HCT116 (cell line): Measurements from ENCODE around the gene GABRR2. TPM values are rescaled to one million over a fixed set of nuclear protein-coding genes. Genes with fewer than 3 reads are reported as not detected.

Source experiments
- ATAC-seq: fragments of 200-7000 bp; cut with Tn5 transposase; 2 replicates; pipeline ENCODE4 v1.9.1; 2020; ENCODE audit warnings: mild to moderate bottlenecking, moderate library complexity
- BruUV-seq: library from RNA; stranded (reverse); fragments of 400-500 nt; replicated peaks from 2 replicates; lab custom pipeline; 2021; lab: Mats Ljungman, UMichigan
- CTCF ChIA-PET: fragments of 300-600 bp; sonication (Branson Sonifier 250); formaldehyde crosslinking; loops from one replicate; lab custom pipeline; 2021; ENCODE audit warnings: antibody characterized with exemption; lab: Charles Lee
- POLR2A ChIA-PET: fragments of 300-600, 350-600 bp; sonication (Branson Sonifier 250); formaldehyde crosslinking; loops from one replicate; lab custom pipeline; 2021; ENCODE audit warnings: antibody characterized with exemption; lab: Charles Lee
- RAD21 ChIA-PET, 2 experiments: fragments of 300-600 bp; sonication (Branson Sonifier 250); formaldehyde crosslinking; loops; one replicate each; lab custom pipeline; 2023; ENCODE audit warnings: low total read pairs in 2 of 2; ENCODE audit not compliant: uncharacterized antibody in 2 of 2, unreplicated experiment in 2 of 2, low non-redundant PET in 1 of 2; lab: Charles Lee
- DNase-seq: peaks from one replicate; pipeline ENCODE4 v3.0.0-alpha.2; 2010; ENCODE audit warnings: low read depth, low spot score
- H2AFZ ChIP-seq: fragments of 200-600 bp; shearing (Covaris generic), sonication (generic); 2 replicates; pipeline ENCODE4 v1.6.1; 2017; ENCODE audit warnings: low read depth, mixed run types, mixed read lengths, antibody characterized with exemption, low read length; ENCODE audit not compliant: poor library complexity, severe bottlenecking
- H3K27ac ChIP-seq: 2 replicates; pipeline ENCODE4 v1.5.1; 2012; ENCODE audit warnings: low read depth, low read length
- H3K27me3 ChIP-seq: fragments of 200-600 bp; sonication (generic); 2 replicates; pipeline ENCODE4 v1.6.1; 2016; ENCODE audit warnings: mixed run types, low read length, mixed read lengths; ENCODE audit not compliant: insufficient read depth
- H3K36me3 ChIP-seq, 2 experiments: fragments of 200-500 bp in 1 of 2; fragments of 200-600 bp in 1 of 2; sonication (Bioruptor generic) in 1 of 2; sonication (generic) in 1 of 2; 2 replicates each; pipeline versions ENCODE4 v1.5.1 to v1.6.1; 2014 to 2016; ENCODE audit warnings: low read length in 2 of 2, inconsistent platforms in 1 of 2, mixed read lengths in 1 of 2, mixed run types in 1 of 2; ENCODE audit not compliant: insufficient read depth in 2 of 2, control insufficient read depth in 1 of 2
- H3K4me1 ChIP-seq, 2 experiments: fragments of 200-600 bp in 1 of 2; sonication (generic) in 1 of 2; 2 replicates each; pipeline versions ENCODE4 v1.5.1 to v1.6.1; 2012 to 2017; ENCODE audit warnings: low read length in 2 of 2, inconsistent platforms in 1 of 2, mild to moderate bottlenecking in 1 of 2, mixed read lengths in 1 of 2, mixed run types in 1 of 2, moderate library complexity in 1 of 2; ENCODE audit not compliant: insufficient read depth in 2 of 2, control insufficient read depth in 1 of 2
- H3K4me2 ChIP-seq: fragments of 200-600 bp; sonication (generic); 2 replicates; pipeline ENCODE4 v1.6.1; 2017; ENCODE audit warnings: mixed run types, low read length, mixed read lengths
- H3K4me3 ChIP-seq, 2 experiments: fragments of 200-600 bp in 1 of 2; sonication (generic) in 1 of 2; replicated peaks in 1 of 2; 2 replicates each; pipeline ENCODE4 v1.5.1; 2011 to 2016; ENCODE audit warnings: low read length in 2 of 2, control low read depth in 1 of 2, low read depth in 1 of 2, mild to moderate bottlenecking in 1 of 2, mixed read lengths in 1 of 2, mixed run types in 1 of 2
- H3K79me2 ChIP-seq: fragments of 200-600 bp; sonication (generic); 2 replicates; pipeline ENCODE4 v1.6.1; 2017; ENCODE audit warnings: mild to moderate bottlenecking, mixed run types, low read length, moderate library complexity, mixed read lengths; ENCODE audit not compliant: insufficient read depth
- H3K9ac ChIP-seq: fragments of 200-600 bp; sonication (generic); 2 replicates; pipeline ENCODE4 v1.6.1; 2016; ENCODE audit warnings: low read length, mixed read lengths
- H3K9me2 ChIP-seq: fragments of 200-600 bp; sonication (generic), shearing (Covaris generic); 2 replicates; pipeline ENCODE4 v1.6.1; 2017; ENCODE audit warnings: mixed run types, mild to moderate bottlenecking, moderate library complexity; ENCODE audit not compliant: insufficient read depth
- H3K9me3 ChIP-seq, 2 experiments: fragments of 200-500 bp in 1 of 2; fragments of 200-600 bp in 1 of 2; sonication (Bioruptor generic) in 1 of 2; sonication (generic) in 1 of 2; 2 replicates each; pipeline ENCODE4 v1.6.1; 2014 to 2017; ENCODE audit warnings: low read length in 2 of 2, mixed read lengths in 2 of 2, inconsistent platforms in 1 of 2, low read depth in 1 of 2, mild to moderate bottlenecking in 1 of 2, mixed run types in 1 of 2, moderate library complexity in 1 of 2; ENCODE audit not compliant: control insufficient read depth in 1 of 2, insufficient read depth in 1 of 2
- H4K20me1 ChIP-seq: fragments of 200-600 bp; sonication (generic), shearing (Covaris generic); 2 replicates; pipeline ENCODE4 v1.6.1; 2017; ENCODE audit warnings: mixed run types, mild to moderate bottlenecking, moderate library complexity; ENCODE audit not compliant: insufficient read depth
- CEBPB ChIP-seq: IDR thresholded peaks from 2 replicates; pipeline ENCODE4 v1.6.1; 2012; ENCODE audit warnings: low read depth
- ELF1 ChIP-seq: IDR thresholded peaks from 2 replicates; pipeline ENCODE4 v1.6.1; 2012; ENCODE audit warnings: low read depth, borderline replicate concordance
- EZH2phosphoT487 ChIP-seq: fragments of 200-600 bp; IDR thresholded peaks from 2 replicates; pipeline ENCODE4 v1.6.1; 2018; ENCODE audit warnings: antibody characterized with exemption, borderline replicate concordance
- FOSL1 ChIP-seq: IDR thresholded peaks from 2 replicates; pipeline ENCODE4 v1.6.1; 2012; ENCODE audit warnings: low read depth
- POLR2A ChIP-seq: IDR thresholded peaks from 2 replicates; pipeline ENCODE4 v1.7.0; 2011; ENCODE audit warnings: borderline replicate concordance; ENCODE audit not compliant: insufficient read depth, insufficient read length; ENCODE audit errors: extremely low read depth
- POLR2AphosphoS5 ChIP-seq: IDR thresholded peaks from 2 replicates; pipeline ENCODE4 v1.6.1; 2011; ENCODE audit warnings: mild to moderate bottlenecking, low read depth, low read length, moderate library complexity
- RAD21 ChIP-seq: IDR thresholded peaks from 2 replicates; pipeline ENCODE4 v1.6.1; 2012; ENCODE audit warnings: low read depth, mild to moderate bottlenecking
- SP1 ChIP-seq: IDR thresholded peaks from 2 replicates; pipeline ENCODE4 v1.6.1; 2012; ENCODE audit warnings: low read depth
- YY1 ChIP-seq: IDR thresholded peaks from 2 replicates; pipeline ENCODE4 v1.6.1; 2011; ENCODE audit warnings: low read length, low read depth, moderate library complexity, mild to moderate bottlenecking; ENCODE audit not compliant: insufficient replicate concordance; ENCODE audit errors: extremely low read depth
- ZFX ChIP-seq: fragments of 450-650 bp; IDR thresholded peaks from 2 replicates; pipeline ENCODE4 v1.6.1; 2017
- ZNF274 ChIP-seq: fragments of 200-500 bp; sonication (Bioruptor generic); IDR thresholded peaks from 2 replicates; pipeline ENCODE4 v1.6.1; 2014; ENCODE audit warnings: mild to moderate bottlenecking, low read depth, low read length, inconsistent platforms
- intact Hi-C: fragments of 100-400 bp; cut with micrococcal nuclease; formaldehyde crosslinking; loops from 2 replicates; pipeline ENCODE4 v1.10.0; 2022
- total RNA-seq: library from RNA; stranded (reverse); gene quantifications from one replicate; pipeline ENCODE4 v1.2.1, GENCODE V29; 2021; ENCODE audit not compliant: unreplicated experiment
- TF ChIP-seq, protein P1 (sequence below), 3 experiments: fragments of 200-600 bp in 1 of 3; sonication (generic) in 1 of 3; IDR thresholded peaks in 2 of 3; conservative IDR thresholded peaks in 1 of 3; 2 replicates each; pipeline ENCODE4 v1.5.1; 2012 to 2017; ENCODE audit warnings: low read depth in 2 of 3, low read length in 2 of 3, antibody characterized with exemption in 1 of 3, borderline replicate concordance in 1 of 3, control low read depth in 1 of 3, mild to moderate bottlenecking in 1 of 3, mixed read lengths in 1 of 3, mixed run types in 1 of 3, moderate library complexity in 1 of 3; ENCODE audit not compliant: insufficient read depth in 1 of 3
- TF ChIP-seq, protein P2 (sequence below): IDR thresholded peaks from 2 replicates; pipeline ENCODE4 v1.6.1; 2011; ENCODE audit warnings: mild to moderate bottlenecking, low read length, moderate library complexity; ENCODE audit not compliant: insufficient replicate concordance; ENCODE audit errors: extremely low read depth
- TF ChIP-seq, protein P3 (sequence below): IDR thresholded peaks from 2 replicates; pipeline ENCODE4 v1.6.1; 2012
- TF ChIP-seq, protein P4 (sequence below): IDR thresholded peaks from 2 replicates; pipeline ENCODE4 v1.6.1; 2012; ENCODE audit warnings: low read depth
- TF ChIP-seq, protein P5 (sequence below): IDR thresholded peaks from 2 replicates; pipeline ENCODE4 v1.6.1; 2012

Gene GABRR2
- total RNA-seq, 1 experiment from 2014 or later, result 0.57 TPM

DNA sequence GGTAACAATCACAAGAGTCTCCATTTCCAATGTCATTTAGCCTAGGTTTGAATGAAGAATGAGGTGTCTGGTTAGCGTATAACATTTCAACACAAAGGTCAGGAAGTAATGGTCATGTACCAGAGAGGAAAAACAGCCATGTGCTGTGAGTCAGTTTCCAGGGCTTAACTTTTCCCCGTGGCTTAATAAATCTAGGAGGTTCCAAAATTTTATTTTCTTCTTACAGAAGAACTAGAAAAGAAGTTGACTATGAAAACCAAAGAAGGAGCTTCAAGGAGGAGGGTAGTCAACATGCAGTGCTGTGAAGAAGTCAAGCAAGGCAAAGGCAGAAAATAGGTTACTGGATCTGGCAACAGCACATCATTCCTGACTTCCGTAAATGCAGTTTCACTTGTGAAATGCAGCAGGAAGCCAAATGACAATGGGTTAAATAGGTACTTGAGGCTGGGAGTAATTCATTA lies 8.4 kb upstream of the GABRR2 start:
- no peaks in the 10 kb centered on the region for H3K27me3 ChIP-seq
- intact Hi-C loops, result no loop called here
- no peak overlapping the region for H3K4me3 ChIP-seq
- no peaks in the 10 kb centered on the region for H3K79me2 ChIP-seq
- H2AFZ ChIP-seq, result no peak overlapping the region
- H3K4me1 ChIP-seq, result no peaks in the 10 kb centered on the region
- no peak overlapping the region for H3K9ac ChIP-seq
- no peaks in the 10 kb centered on the region for H3K36me3 ChIP-seq
- RAD21 ChIA-PET, result no interaction called here
- no peak overlapping the region for H3K4me2 ChIP-seq
- no peaks in the 10 kb centered on the region for H3K9me3 ChIP-seq
- ATAC-seq (no peak), DNase-seq (no peak)
- 0 out of 2 replicates have a peak, but pooled peaks cover 3% of the 10 kb centered on the region for H3K9me2 ChIP-seq
- POLR2A ChIA-PET, result no interaction called here
- TF ChIP-seq RAD21 (no peak), ELF1 (no peak), EZH2phosphoT487 (no peak), POLR2AphosphoS5 (no peak), FOSL1 (no peak), ZFX (no peak), ZNF274 (no peak), SP1 (no peak), YY1 (no peak), CEBPB (no peak), POLR2A (no peak)
- TF ChIP-seq, protein P1, sequence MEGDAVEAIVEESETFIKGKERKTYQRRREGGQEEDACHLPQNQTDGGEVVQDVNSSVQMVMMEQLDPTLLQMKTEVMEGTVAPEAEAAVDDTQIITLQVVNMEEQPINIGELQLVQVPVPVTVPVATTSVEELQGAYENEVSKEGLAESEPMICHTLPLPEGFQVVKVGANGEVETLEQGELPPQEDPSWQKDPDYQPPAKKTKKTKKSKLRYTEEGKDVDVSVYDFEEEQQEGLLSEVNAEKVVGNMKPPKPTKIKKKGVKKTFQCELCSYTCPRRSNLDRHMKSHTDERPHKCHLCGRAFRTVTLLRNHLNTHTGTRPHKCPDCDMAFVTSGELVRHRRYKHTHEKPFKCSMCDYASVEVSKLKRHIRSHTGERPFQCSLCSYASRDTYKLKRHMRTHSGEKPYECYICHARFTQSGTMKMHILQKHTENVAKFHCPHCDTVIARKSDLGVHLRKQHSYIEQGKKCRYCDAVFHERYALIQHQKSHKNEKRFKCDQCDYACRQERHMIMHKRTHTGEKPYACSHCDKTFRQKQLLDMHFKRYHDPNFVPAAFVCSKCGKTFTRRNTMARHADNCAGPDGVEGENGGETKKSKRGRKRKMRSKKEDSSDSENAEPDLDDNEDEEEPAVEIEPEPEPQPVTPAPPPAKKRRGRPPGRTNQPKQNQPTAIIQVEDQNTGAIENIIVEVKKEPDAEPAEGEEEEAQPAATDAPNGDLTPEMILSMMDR (IDR thresholded peaks at IDR 0.05 in 2 of 3, conservative IDR thresholded peaks at IDR 0.05 in 1 of 3; ENCODE audit: borderline replicate concordance in 1 of 3, insufficient read depth in 1 of 3, low read depth in 2 of 3, low read length in 2 of 3), result no peak
- TF ChIP-seq, protein P2, sequence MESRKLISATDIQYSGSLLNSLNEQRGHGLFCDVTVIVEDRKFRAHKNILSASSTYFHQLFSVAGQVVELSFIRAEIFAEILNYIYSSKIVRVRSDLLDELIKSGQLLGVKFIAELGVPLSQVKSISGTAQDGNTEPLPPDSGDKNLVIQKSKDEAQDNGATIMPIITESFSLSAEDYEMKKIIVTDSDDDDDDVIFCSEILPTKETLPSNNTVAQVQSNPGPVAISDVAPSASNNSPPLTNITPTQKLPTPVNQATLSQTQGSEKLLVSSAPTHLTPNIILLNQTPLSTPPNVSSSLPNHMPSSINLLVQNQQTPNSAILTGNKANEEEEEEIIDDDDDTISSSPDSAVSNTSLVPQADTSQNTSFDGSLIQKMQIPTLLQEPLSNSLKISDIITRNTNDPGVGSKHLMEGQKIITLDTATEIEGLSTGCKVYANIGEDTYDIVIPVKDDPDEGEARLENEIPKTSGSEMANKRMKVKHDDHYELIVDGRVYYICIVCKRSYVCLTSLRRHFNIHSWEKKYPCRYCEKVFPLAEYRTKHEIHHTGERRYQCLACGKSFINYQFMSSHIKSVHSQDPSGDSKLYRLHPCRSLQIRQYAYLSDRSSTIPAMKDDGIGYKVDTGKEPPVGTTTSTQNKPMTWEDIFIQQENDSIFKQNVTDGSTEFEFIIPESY, result no peak
- TF ChIP-seq, protein P3, sequence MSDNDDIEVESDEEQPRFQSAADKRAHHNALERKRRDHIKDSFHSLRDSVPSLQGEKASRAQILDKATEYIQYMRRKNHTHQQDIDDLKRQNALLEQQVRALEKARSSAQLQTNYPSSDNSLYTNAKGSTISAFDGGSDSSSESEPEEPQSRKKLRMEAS, result no peak
- TF ChIP-seq, protein P4, sequence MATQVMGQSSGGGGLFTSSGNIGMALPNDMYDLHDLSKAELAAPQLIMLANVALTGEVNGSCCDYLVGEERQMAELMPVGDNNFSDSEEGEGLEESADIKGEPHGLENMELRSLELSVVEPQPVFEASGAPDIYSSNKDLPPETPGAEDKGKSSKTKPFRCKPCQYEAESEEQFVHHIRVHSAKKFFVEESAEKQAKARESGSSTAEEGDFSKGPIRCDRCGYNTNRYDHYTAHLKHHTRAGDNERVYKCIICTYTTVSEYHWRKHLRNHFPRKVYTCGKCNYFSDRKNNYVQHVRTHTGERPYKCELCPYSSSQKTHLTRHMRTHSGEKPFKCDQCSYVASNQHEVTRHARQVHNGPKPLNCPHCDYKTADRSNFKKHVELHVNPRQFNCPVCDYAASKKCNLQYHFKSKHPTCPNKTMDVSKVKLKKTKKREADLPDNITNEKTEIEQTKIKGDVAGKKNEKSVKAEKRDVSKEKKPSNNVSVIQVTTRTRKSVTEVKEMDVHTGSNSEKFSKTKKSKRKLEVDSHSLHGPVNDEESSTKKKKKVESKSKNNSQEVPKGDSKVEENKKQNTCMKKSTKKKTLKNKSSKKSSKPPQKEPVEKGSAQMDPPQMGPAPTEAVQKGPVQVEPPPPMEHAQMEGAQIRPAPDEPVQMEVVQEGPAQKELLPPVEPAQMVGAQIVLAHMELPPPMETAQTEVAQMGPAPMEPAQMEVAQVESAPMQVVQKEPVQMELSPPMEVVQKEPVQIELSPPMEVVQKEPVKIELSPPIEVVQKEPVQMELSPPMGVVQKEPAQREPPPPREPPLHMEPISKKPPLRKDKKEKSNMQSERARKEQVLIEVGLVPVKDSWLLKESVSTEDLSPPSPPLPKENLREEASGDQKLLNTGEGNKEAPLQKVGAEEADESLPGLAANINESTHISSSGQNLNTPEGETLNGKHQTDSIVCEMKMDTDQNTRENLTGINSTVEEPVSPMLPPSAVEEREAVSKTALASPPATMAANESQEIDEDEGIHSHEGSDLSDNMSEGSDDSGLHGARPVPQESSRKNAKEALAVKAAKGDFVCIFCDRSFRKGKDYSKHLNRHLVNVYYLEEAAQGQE, result no peak
- TF ChIP-seq, protein P5, sequence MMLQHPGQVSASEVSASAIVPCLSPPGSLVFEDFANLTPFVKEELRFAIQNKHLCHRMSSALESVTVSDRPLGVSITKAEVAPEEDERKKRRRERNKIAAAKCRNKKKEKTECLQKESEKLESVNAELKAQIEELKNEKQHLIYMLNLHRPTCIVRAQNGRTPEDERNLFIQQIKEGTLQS, result no peak
- no peaks in the 10 kb centered on the region for H4K20me1 ChIP-seq
- CTCF ChIA-PET, result no interaction called here
- no peak overlapping the region for H3K27ac ChIP-seq
- no TSS peak for BruUV-seq
